Activated CD4-positive, CD25-positive, alpha-beta regulatory T cell treated with anti-CD3 and anti-CD28 coated beads, Interleukin-2, amount 50 U/mL, for 72 hours (primary cell): Measurements from ENCODE around the gene CREB3L2.

Experiments used
- DNase-seq: peaks from one replicate; pipeline ENCODE4 v3.0.0; 2021

CREB3L2 gene

DNA sequence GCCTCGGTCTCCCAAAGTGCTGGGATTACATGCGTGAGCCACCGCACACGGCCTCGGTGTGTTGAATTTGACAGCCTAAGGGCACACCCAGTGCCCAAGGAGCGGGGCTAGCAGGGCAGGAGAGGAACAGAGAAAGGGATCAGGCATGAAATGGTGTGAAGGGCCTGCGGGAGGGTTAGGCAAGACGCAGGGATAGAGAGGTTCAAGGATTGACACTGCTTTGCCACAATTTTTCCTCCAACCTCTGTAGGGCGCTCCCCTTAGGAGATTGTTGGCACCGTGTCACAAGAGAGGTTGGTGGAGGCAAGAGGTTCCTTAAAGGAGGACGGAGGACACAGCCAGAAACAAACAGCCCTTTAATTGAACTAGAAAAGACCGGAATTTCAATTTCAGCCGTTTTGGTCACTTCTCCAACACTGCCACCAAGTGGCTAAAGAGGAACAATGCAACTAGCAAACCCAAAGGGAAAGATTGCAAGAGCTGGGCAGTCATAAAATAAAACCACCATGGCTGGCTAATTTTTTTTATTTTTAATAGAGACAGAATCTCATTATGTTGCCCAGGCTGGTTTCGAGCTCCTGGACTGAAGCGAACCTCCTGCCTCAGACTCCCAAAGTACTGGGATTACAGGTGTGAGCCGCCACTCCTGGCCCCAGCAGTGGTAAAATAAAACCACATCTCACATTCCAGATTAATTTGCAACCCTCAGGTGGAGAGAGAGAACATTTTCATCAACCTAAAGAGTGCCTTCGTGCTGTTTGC lies 6.9 kb upstream of the CREB3L2 start:
- no peak for DNase-seq

DNA sequence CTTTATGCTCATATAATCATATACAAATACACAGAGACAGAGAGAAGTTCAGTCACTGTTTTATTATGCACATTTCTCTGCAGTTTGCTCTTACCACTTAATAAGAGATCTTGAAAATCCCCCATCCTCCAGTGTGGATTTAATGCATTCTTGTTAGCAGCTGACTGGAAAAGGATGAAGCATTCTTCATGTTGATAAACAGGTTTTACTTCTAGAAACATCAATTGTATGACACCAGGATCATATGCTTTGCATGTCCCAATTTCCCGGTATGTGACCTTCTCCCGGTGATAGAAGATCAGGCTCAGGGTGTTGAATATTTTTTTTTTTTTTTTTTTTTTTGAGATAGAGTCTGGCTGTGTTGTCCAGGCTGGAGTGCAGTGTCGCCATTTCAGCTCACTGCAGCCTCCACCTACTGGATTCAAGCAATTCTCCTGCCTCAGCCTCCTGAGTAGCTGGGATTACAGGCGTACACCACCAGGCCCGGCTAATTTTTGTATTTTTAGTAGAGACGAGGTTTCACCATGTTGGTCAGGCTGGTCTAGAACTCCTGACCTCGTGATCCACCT lies 6.2 kb upstream of the CREB3L2 start:
- no peak for DNase-seq

DNA sequence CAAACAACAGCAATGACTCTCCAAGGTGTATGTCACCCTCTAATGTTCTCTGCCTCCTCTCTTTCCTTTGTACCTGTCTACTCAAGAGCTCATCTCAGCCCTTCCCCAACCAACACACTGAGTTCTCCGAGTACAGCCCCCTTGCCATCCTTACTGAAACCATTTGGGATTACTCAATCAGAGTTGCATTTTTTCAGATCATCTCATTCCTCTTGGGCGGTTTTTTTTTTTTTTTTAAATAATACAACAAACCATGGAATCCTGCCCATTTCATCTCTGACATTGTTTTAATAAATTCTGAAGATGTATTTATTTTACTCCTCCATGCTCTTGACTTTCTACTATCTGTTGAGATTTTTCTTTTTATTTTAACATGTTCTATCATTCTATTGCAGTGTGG lies 4.2 kb upstream of the CREB3L2 start:
- DNase-seq, result no peak

DNA sequence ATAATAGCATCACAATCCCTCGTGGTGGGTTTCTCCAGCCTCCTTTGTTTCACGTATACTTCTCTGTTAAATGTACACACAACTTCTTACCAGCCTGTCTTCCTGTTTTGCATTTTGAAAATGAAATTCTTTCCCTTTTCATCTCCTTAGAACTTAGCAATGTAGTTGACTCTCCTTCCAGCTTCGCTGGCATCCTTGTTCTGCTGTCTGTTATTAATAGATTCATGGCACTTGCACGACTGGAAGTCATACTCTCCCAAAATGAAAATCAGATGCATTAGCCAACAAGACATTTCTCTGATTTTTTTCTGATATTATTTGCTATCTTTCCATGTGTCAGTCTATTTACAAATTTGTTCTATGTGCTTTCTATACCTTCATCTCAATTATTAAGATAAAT lies 3.0 kb upstream of the CREB3L2 start:
- no peak for DNase-seq

DNA sequence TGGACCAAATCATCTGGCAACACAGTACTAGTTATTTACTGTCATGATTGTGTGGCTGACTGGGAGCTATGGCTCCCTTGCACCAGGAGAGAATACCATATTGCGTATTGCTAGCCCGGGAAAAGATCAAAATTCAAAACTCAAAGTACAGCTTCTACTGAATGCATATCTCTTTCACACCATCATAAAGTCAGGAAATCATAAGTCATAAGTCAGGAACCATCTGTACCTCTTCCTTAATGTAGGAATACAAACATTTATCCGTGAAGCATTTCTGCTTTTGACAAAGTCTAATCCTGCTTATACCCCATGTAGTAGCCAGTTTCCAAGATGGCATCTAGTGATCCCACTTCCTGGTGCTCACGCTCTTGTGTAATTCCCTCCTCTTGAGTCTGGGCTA lies 2.2 kb upstream of the CREB3L2 start:
- no peak for DNase-seq

DNA sequence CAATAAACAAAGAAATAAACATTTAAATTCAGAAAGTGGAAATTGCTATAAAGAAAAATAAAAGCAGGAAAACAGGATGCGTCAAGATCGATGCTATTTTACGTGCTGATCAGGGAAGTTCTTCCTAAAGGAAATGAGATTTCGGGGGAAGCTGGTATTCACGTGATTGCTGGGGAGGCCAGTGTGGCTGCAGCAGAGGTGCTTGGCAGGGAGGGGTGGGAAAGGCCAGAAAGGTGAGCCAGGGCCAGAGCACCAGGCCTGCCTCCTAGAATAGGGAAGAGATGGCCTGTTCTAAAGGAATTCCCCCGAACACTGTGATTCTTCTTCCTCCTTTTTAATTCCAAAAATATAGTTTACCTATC lies 923 bp upstream of the CREB3L2 start:
- DNase-seq, result no peak

DNA sequence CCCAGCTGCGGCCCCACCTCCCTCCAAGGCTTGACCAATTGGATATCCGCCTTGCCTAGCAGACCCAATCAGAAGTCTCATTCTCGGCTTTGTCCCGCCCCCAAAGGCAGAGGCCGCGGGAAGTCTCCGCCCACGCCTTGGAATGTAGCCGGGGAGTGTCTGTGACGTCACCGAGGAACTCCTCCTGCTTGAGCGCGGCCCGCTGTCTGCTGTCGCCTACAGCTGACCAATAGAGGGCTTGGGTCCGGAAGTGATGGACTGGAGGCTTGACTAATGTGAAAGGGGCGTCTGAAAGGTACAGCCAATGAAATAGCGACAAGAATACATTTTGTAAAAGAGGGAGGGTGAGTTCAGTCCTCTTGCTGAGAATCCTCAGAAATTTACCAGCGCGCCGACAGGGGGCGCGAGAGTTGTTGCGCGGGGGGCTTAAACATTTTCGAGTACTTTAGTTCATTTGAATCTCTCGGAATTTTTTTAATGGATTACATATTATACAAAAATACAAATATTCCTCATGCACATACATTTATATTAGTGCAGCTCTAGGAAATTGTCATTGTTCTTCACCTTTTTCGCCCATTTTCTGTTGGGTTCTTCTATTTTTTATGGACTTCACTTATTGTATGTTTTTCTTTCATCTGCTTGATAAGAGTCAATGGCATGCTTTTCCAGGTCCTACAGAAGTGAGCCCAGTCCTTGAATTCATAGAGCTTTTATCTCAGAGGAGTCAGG lies 376 bp upstream of the CREB3L2 start:
- peak; percentile 95 for DNase-seq

DNA sequence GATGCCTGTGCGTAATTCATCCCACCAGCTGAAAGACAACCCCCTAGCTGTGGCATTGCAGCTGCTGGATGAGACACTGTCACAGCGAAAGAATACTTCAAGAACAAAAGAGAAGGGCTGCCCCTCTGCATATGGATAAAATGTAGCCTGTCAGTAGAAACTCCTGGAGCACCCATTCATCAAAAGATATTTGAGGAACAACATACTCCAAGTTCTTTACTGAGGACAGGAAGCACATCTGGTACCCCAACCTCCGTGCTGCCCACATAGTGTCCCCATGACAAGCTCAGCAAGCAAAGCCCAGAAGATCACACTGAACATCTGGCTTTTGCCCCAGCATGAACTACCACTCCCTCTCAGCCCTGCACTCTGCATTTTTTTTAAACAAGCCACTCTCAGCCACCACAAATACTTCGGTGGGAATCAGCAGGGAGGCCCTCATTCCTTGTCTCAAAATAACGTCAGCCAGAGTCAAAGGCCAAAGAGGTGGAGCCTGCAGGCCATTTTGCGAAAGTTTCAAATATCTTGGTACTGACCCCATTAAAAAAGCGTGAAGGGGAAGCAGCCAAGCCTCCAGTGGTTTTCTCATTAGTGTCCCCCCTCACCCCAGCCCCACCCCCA lies 1.7 kb downstream of the CREB3L2 start:
- no peak for DNase-seq

DNA sequence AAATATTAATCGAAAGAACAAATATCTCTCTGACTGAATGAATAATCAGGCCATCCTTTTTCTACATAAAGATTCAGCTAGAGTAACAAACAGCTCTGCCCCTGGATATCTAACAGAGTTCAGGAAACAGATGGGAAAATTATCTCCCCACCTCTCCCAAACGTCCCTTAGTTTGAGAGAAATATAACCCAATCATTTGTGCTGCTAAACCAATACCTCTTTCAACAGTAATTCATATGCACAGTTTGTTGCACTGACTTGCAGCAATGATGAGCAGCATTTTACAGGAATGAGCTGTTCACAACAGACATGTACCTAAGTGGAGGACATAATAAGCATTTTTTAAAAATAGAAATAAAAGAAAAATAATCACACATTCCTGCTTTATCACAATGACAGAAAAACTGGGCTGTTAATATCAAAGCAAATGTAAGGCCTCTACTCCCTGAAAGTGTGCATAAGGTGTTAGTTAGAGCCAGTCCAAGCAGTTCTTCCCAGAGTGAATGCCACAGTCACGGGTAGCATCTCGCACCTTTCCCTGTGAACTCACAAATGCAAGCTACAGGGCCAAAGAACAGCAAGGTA lies 2.3 kb downstream of the CREB3L2 start:
- no peak for DNase-seq

DNA sequence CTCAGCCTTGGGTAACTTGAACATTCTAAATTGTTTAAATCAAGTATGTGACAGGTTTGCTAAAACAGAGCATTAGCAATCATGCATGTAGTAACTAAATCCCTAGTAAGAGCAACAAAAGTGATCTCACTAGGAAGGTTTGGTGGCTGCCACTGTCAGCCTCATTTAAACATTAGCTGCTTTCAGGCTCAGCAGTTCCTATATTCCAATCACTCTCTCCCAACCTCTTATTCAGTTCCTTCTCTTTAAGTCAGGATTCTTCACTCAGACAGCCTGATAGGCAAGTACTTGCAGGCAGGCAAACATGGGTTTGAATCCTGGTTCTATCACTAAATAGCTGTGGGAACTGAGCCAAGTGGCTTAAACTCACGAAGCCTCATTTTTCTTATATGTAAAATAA lies 3.6 kb downstream of the CREB3L2 start:
- DNase-seq, result no peak

DNA sequence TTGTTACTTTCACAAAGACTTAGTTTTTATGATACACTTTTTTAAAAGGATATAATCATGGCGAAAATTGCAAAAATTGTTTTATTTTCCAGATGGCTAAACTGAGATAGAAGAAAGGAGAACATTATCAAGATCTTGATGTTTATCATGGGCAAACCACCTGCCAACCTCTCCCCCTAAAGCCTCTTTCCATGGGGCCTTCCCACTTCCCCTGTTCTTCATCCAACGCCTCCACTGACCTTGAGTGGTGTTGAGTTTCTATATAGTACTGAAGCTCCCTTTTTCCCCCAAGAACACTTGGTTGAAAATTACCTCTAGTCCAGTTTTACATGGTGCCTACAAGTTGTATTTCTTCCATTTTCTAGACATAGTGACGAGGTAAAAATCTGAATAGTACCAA lies 5.0 kb downstream of the CREB3L2 start:
- DNase-seq, result no peak

DNA sequence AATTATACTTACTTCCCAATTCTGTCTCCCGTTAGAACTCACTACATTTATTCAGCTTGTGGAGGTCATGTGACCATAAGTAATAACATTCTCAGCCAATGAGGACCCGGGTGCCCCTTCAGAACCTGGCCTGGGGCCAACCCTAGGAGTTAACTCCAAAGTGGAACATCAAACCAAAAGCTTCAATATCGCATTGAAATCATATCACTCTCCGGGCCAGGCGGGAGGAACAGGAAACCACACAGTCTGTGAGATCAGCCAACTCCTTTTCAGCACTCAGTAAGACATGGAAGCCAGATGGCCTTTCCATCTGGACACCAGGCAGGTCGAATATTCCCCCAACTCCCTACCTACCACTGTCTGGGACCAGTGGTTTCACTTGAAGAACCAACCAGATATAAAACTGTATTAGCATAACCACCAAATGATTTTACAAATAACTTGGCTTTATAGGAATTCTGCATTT lies 5.5 kb downstream of the CREB3L2 start:
- DNase-seq, result no peak

DNA sequence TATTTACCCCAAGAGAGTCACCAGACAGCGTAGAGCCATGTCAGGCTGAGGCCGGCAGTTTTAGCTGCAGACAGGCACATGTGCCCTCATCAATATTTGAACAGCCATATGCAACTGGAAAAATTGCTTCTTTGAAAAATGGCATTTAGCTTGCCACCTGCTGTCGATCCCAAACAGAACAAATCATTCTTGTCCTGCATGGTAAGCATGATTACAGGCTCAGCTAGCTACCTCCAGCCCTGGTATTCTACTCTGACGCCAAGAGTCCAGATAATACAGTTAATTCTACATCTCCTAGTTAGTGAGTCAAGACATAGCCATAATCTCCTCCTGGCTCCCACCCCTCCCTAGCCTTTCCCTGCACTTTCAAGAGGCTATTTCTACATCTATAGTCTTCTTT lies 7.7 kb downstream of the CREB3L2 start:
- no peak for DNase-seq

DNA sequence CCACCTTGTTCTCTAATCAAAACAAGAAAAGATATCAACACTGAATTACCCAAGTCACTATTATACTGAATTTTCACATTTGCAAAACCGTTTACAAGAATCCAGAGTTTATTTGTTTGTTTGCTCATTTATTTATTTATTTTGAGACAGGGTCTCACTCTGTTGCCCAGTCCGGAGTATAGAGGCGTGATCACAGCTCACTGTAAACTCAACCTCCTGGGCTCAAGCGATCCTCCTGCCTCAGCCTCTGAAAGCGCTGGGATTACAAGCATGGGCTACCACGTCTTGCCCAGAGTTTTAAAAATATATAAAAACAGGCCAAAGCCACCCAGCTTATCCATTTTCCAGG lies 8.5 kb downstream of the CREB3L2 start:
- DNase-seq, result no peak

DNA sequence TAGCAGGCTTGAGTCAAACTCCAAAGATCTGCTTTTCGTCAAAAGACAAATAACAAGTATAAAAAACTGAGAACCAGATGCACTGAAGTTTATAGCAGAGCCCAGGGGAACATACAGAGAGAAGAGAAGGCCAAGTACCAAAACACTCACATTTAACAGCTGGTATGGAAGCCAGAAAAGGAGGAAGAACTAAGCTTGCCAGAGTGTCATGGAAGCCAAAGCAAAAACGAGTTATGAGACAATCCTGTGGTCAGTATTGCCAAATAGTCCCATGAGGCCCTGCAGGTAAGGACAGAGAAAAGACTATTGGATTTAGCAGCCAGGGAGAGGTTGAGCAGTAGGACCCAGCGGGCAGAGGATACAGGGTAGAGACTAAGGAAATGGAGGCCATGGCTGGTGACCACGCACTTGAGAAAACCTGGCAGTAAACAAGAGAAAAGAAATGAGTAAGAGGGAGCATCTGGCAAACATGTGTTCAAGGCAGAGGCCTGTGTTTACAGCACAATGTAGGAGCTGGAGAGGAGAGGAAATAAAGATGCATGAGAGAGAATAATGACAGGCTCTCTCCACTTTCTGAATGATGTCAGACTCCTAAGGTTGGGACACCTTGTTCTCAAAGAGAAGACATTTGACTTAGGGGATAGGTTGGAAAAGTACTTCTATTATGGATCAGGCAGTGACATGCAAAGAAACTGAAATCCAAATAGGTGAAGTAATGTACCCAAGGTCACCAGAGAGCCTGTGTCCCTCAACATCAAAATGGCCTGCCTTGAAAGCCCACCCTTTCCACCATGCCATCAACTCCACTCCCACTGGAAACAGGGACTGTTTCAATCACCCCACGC lies 9.1 kb downstream of the CREB3L2 start:
- DNase-seq, result no peak

DNA sequence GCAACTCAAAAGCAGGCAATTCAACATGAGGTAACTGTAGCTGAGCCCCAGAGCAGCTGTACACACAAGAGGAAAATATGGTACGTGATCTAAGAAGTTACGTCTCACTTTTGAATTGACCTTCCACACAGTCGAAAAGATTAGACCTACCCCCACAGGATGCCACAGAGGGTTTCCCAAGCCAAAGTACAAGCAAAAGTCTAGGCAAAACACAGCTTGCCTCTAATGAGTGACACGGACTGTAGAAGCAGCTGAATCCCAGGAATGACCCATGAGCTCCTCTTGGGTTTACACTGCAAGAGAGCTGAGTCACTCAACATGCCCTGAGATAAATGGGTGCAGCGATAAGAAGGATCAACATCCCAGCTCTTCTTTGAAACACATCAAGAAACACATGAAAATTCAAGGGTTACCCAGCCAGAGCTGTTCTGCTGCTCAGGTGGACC lies 9.8 kb downstream of the CREB3L2 start:
- no peak for DNase-seq

DNA sequence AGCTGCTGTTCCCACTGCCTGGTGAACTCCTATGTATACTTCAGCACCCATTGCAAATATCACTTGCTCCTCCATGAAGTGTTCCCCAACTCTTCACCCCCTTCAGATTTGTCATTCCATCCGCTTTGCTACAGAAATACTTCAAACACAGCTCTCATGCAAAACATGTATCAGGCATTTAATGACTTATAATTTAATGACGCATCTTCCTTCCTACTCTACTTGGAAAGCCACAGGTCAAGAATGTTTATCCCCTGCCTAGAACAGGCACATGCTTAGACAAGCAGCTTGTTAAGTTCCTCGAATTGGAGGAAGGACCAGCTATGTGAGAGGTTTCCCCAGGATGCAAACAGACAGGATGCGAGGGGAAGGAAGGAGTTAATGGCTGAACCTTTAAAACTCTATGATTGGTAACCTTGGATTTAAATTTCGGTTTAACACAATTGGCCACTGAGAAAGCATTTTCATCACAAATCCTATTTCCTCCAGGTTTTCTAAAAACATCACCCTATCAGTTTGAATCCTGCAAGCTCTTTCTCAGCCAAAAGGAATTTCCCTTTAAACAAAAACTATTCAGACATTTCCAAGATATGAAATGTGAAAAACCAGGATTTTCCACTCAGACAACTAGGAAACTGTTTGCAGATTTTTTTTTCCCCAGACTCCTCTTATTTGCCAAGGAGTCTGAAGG lies 11.5 kb downstream of the CREB3L2 start:
- no peak for DNase-seq

DNA sequence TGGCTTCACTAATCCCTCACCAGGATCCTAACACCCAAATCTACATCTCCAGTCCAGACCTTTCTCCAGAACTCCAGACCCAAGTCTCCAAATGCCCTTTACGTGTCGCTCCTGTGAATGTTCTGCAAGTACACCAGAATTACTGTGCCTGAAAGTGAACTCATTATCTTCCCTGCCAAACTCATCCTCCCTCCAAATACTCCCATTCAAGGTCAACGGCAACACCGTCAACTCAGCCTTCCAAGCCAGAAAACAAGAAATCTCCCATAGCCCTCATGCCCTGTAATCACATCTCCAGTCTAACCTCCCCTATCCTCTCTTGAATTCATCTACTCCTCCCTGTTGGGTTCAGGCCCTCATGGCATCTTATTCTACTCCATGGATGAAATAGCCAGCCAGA lies 12.3 kb downstream of the CREB3L2 start:
- no peak for DNase-seq

DNA sequence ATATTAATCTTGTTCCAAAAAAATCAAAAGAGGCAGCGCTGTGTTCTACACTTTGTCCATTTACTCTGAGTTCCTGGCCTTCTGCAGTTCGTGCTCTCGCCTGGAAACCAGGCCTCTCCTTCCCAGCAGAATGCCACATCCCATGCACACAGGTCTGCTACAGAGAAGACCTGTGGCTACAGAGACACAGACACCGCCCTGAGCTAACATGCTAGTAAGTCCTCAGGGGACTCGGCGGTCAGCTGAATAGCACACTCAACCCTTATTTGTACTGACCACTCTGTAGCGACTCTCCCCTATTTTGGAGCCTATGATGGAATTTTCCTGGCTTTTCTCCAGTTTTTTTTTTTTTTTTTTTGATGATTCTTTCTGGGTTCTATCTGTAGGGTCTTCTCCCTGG lies 12.8 kb downstream of the CREB3L2 start:
- DNase-seq, result no peak

DNA sequence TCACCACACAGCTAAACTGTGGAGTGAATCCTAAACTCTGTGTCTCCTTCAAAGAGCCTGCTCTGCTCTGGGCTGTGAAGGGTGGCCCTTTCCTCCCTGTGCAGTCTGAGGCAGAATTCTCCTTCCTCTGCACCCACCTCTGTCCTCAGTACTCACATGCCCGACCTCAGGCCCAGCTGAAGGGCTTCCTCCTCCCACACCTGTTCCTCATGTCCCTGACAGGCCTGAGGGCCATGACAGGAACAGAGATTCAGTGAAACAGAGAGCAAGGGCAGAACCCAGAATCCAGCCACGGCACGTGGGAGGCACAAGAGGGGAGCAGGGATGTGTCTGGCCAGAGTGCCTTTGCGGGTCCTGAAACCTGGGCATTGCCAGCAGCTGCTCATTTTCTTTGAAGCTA lies 13.9 kb downstream of the CREB3L2 start:
- DNase-seq, result no peak

DNA sequence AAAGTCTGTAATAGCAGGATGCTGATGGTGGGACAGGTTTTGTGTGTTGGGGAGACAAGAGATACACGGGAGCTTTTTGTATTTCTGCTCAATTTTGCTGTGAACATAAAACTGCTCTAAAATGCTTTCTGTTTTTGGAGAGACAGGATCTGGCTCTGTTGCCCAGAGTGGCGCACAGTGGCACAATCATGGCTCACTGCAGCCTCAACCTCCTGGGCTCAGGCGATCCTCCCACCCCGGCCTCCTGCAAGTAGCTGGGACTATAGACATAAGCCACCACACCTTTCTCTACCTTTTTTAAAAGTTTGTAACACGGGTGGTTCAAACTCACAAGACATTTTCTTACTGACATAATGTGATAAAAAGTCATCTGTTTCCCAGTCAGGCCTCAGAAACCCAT lies 14.3 kb downstream of the CREB3L2 start:
- no peak for DNase-seq

DNA sequence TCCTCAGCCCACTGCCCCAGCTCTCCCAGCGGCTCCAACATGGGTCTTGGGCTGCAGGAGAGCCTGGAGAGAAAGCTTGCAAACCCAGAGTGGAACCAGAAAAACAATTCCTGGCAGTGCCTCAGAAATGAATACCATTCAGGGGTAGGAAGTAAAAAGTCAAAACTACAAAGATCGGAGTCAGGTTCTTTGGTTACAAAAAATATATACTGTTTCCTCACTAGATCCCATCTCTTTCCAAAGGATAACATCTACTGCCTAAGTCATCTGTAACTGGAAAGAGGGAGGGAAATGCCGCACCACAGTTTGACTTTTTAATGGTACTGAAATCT lies 14.9 kb downstream of the CREB3L2 start:
- no peak for DNase-seq
